Esophagus muscularis mucosa (tissue), 3 donors: Measurements from ENCODE around the gene ZNF655.

Experiments
- CTCF ChIP-seq, 3 experiments: fragments of 200-600 bp in 2 of 3; fragments of 450-650 bp in 1 of 3; sonication (generic) in 2 of 3; IDR thresholded peaks; one replicate each; pipeline ENCODE4 v1.5.1; 2017 to 2019; ENCODE audit warnings: antibody characterized with exemption in 3 of 3, mild to moderate bottlenecking in 2 of 3, moderate library complexity in 1 of 3
- POLR2A ChIP-seq: fragments of 450-650 bp; IDR thresholded peaks from one replicate; pipeline ENCODE4 v1.6.1; 2017; ENCODE audit warnings: antibody characterized with exemption, moderate library complexity, mild to moderate bottlenecking, low read depth
- POLR2AphosphoS5 ChIP-seq, 2 donors: sonication (generic); formaldehyde crosslinking; IDR thresholded peaks; one replicate each; pipeline ENCODE4 v1.6.1; 2017; ENCODE audit warnings: antibody characterized with exemption in 2 of 2

GRCh38 chr7:99541212-99541611 lies 17.2 kb upstream of the ZNF655 start:
- TF ChIP-seq POLR2A (no peak), CTCF (IDR thresholded peaks at IDR 0.05) (no peak), POLR2AphosphoS5 (IDR thresholded peaks at IDR 0.05) (no peak)
